ENCODE data around the gene NAPG.

Gene NAPG

DNA sequence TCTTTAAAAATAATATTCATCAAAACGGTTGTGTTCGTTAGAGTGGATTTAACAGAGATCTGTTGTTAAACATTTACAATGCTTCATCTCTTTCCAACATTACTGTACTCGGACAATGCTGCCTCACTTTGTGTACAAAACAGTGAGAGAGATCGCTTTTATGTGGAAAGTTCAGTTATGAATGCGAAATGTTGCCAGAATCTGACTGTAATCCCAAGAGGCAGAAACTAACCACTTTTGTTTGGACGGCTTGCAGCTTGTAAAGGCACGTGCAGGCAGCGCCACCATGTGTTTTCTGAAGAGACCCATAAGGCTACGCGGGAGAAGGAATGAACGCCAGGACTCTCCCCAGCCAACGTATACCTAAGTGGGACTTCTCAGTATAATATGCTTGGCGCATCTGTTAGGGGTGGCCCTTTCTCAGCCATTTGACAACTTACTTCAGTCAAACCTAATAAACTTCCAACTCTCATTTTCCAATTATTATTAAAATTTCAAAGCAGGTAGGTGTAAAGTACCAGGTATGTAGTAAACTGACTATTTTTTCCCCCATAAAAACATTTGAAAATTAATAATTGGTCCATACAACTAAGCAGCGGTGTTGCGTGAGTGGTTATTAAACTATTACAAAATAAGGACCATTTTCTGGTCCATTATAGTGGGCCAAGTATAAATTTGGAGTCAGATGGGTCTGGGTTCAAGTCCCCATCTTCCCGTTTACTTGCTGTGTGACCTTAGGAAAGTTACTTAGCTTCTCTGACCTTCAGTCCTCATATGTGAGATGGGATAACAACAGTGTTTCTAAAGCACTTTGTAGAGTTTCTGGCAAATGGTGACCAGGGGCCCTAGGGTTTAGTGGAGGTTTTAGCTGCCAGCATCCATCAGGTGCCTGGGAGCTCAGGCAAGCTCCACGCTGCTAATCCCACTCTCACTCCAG, 5.6 kb upstream of the NAPG start:
- intact Hi-C loops (cut with DNase I; ENCODE audit: low total_unique reads): loop anchor here (2.0 to 10.0 kb wide), 3 partner anchors 68 to 547 kb away; partner anchors contain the start of gene APCDD1
- Histone ChIP-seq H3K36me3 (no peaks in the 10 kb centered on the region), H3K4me1 (peaks cover 0 to 36% (median 33%) of the 10 kb centered on the region in 4 donors), H3K27me3 (no peaks in the 10 kb centered on the region), H3K27ac (peak overlapping the region in 1 of 2 donors; percentile 62), H3K4me3 (no peak overlapping the region), H3K9me3 (no peaks in the 10 kb centered on the region)
- TF ChIP-seq, protein P1, sequence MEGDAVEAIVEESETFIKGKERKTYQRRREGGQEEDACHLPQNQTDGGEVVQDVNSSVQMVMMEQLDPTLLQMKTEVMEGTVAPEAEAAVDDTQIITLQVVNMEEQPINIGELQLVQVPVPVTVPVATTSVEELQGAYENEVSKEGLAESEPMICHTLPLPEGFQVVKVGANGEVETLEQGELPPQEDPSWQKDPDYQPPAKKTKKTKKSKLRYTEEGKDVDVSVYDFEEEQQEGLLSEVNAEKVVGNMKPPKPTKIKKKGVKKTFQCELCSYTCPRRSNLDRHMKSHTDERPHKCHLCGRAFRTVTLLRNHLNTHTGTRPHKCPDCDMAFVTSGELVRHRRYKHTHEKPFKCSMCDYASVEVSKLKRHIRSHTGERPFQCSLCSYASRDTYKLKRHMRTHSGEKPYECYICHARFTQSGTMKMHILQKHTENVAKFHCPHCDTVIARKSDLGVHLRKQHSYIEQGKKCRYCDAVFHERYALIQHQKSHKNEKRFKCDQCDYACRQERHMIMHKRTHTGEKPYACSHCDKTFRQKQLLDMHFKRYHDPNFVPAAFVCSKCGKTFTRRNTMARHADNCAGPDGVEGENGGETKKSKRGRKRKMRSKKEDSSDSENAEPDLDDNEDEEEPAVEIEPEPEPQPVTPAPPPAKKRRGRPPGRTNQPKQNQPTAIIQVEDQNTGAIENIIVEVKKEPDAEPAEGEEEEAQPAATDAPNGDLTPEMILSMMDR (IDR thresholded peaks at IDR 0.05): peak; percentile 82 to 87
- DNase-seq: peak; percentile 89 to 92

DNA sequence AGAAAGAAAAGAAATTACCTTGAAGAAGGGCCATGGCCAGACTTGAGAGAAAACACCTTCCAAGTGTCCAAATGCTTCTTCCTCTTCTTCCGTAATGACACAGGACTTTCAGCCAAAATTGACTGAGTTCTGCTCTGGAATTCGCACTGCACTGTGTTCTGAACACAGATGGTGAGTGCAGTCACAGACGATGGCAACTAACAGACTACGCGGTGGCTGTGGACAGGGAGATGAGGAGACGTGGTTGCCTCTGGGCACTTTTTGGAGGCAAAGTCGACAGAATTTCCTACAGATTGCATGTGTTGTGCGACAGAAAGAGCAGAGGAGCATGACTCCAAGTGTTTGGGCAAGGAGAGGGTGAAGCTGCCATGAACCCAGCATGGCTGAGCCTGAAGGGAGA, 4.3 kb upstream of the NAPG start:
- Histone ChIP-seq H3K4me3 (no peak overlapping the region), H3K9me3 (no peaks in the 10 kb centered on the region), H3K36me3 (no peaks in the 10 kb centered on the region), H3K4me1 (peaks cover 0 to 32% (median 23%) of the 10 kb centered on the region in 4 donors), H3K27me3 (no peaks in the 10 kb centered on the region), H3K27ac (no peak overlapping the region)
- TF ChIP-seq, protein P1 (IDR thresholded peaks at IDR 0.05): no peak
- intact Hi-C loops (cut with DNase I; ENCODE audit: low total_unique reads): loop anchor here (2.0 to 10.0 kb wide), 3 partner anchors 69 to 549 kb away; partner anchors contain the start of gene APCDD1
- no peak for DNase-seq

DNA sequence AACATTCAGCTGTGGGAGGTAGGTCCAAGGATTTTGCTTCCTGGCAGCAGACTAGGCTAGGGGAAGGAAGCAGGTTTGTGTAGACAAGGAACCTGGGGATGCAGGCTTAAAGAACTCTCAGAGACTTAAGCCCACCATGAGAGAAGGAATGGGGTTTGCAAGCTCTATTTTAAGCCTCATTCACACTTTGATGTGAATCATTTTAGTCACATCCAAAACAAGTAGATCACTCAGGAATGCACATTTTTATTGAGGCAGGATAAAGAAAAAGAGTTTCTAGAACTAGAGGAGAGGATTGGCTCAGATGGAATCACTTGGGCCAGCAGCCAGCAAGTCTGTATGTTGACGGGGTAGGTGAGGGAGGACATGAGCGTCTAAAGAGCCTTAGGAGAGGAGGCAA, 3.3 kb upstream of the NAPG start:
- TF ChIP-seq, protein P1 (IDR thresholded peaks at IDR 0.05): no peak
- intact Hi-C loops (cut with DNase I; ENCODE audit: low total_unique reads): loop anchor here (5.0 to 10.0 kb wide), 2 partner anchors 70 to 518 kb away; partner anchors contain the start of gene APCDD1
- Histone ChIP-seq H3K27ac (no peak overlapping the region), H3K9me3 (no peaks in the 10 kb centered on the region), H3K4me1 (peaks cover 0 to 41% (median 29%) of the 10 kb centered on the region in 4 donors), H3K36me3 (no peaks in the 10 kb centered on the region), H3K27me3 (no peaks in the 10 kb centered on the region), H3K4me3 (no peak overlapping the region)
- DNase-seq: no peak

DNA sequence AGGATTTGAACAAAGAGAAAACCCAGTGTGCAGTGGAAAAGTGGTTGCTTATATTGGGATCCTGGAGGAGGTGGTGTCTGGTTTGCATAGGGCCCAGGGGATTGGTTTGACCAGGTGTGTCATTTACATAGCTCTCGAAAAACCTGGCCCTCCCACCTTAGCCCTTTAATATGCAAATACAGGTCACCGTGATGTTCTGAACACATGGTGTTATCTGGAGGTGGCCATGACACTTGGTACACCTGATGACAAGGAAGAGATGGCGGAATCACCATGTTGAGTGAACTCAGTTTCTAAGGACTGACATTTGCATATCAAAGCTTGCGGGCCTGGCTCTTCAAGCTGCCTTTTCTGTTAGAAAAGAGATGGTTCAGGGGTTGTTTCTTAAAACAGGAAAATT, 2.3 kb upstream of the NAPG start:
- peaks cover 0 to 43% (median 26%) of the 10 kb centered on the region in 4 donors for H3K4me1 ChIP-seq

DNA sequence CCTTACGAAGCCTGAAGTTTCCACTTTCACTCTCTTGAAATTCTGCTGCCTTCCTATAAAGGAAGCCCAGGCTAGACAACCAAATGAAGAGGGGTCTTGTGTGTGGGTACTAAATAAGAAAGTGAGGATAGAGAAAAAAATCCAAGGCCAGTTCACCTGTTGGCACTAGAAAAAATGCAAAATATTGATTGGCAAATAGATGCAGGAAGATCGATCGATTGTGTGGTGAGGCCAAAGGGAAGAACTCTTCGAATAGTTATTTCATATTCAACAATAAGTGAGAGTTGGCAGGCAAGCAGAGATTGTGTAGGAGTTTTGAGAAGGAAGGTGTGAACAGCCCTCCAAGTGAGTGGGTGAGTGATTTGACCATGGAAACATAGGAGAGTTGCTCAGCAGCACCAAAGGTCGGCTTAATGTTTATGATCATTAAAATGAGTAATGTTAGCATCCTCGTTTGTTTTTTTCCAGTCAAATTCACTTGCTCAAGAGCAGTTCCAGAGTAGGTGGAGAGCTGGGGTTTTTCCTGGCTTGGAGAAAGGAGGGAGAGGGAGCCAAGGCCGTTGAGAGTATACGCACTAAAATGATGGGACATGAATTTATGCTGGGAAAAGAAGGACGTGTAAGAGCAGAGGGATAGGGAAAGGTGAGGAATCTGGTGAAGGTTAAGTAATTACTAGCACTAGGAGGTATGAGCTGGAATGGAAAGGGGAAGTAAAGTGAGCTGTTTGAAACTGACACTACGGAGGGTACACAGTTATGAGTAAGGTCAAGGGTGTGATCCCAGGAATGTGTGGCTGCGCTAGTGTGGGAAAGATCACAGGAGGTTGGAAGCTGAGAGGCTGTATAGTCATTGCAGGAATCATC, 1.1 kb upstream of the NAPG start:
- H3K4me1 ChIP-seq: peaks cover 0 to 37% (median 20%) of the 10 kb centered on the region in 4 donors
- TF ChIP-seq, protein P1 (IDR thresholded peaks at IDR 0.05): no peak
- no peak overlapping the region for H3K4me3 ChIP-seq
- H3K27ac ChIP-seq: peak overlapping the region in 1 of 2 donors; percentile 89
- intact Hi-C loops (cut with DNase I; ENCODE audit: low total_unique reads): loop anchor here (5.0 to 10.0 kb wide), 2 partner anchors 72 to 520 kb away; partner anchors contain the start of gene APCDD1
- no peaks in the 10 kb centered on the region for H3K27me3 ChIP-seq
- H3K9me3 ChIP-seq: no peaks in the 10 kb centered on the region
- DNase-seq: no peak
- H3K36me3 ChIP-seq: no peaks in the 10 kb centered on the region

More for the DNA sequence above, 2.3 kb upstream of the NAPG start:
- intact Hi-C loops (cut with DNase I; ENCODE audit: low total_unique reads): loop anchor here (5.0 to 10.0 kb wide), 2 partner anchors 71 to 519 kb away; partner anchors contain the start of gene APCDD1
- no peak for DNase-seq
- no peaks in the 10 kb centered on the region for H3K27me3 ChIP-seq
- no peaks in the 10 kb centered on the region for H3K36me3 ChIP-seq
- no peak overlapping the region for H3K4me3 ChIP-seq
- H3K9me3 ChIP-seq: no peaks in the 10 kb centered on the region
- TF ChIP-seq, protein P1 (IDR thresholded peaks at IDR 0.05): no peak
- H3K27ac ChIP-seq: no peak overlapping the region

Measured in tibial artery (tissue), 4 donors.